ENCODE data around the gene ADO.
A peak's percentile ranks its signal among the peaks of the same experiment; 100 is the strongest.

The ADO gene

DNA sequence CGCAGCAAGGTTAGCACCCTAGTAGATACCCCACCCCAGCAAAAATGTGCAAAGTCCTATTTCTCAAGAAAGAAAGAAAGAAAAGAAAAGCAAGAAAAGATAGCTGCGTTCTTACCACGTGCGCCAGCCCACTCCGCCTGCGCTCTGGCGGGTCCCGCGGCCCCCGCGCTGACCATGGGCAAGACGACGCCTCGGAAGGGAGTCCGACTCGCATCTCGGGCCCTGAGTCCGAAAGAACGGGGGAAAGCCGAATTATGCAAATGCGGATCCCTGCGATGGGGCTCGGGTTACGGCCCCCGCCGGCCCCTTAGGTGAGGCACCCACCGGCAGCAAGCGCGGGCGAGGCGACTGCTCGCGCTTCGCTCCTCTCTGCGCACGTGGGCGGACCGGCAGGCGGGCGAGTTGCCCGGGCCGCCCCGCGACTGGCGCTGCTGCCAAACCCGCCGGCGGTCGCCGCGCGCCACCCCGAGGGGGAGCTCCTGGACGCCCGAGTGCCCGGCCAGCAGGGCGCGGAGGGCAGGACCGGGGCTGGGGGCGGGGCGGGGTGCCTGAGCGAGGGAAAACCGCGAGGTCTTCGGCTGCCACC lies 14.0 kb downstream of the ADO start:
- DNase-seq, result peak; percentile 2

GRCh38 chr10:62819141-62819920 lies 14.8 kb downstream of the ADO start:
- DNase-seq, result peak; percentile 19

- no peak for DNase-seq
Observed at GRCh38 chr10:62820586-62820985, 16.1 kb downstream of the ADO start.

DNA sequence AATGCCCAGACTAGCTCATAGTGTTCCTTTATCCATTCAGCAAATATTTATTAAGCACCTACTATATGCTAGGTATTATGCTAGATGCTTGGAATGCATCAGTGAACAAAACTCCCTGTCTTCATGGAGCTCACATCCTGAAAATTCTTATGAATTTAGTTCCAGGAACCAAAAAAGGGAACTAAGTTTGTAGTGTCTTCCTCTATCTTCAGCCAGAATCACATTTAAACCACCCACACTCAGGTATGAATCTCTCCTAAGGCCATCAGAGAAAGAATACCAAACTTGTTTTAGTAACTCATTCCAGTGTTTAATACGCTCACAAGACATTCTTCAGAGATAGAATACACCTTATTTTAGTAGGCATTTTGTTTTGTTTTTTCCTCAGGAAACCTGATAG lies 21.8 kb downstream of the ADO start:
- no peak for DNase-seq

GRCh38 chr10:62829622-62830021 lies 25.1 kb downstream of the ADO start:
- no peak for DNase-seq

DNA sequence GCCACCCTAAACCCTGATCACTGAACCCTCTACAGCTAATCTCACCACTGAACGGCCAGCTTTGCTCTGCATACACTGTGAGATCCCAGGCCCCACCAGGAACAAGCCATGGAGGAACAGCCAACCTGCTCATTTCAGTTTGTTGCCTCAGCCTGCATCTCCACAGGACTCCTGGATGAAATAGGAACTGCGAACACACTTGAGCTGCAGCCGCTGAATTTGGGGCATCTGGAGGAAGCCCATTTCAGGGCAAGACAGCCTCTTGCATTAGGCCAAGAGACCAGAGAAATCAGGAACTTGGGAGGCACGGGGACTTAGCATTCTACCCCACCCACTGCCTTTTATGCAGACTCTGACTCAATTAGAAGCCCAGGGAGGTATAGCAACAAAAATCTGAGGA lies 26.2 kb downstream of the ADO start:
- DNase-seq, result no peak

GRCh38 chr10:62831346-62831745 lies 26.8 kb downstream of the ADO start:
- no peak for DNase-seq

GRCh38 chr10:62839590-62839989 lies 35.1 kb downstream of the ADO start:
- DNase-seq, result no peak

GRCh38 chr10:62842983-62843382 lies 38.5 kb downstream of the ADO start:
- DNase-seq, result no peak

DNA sequence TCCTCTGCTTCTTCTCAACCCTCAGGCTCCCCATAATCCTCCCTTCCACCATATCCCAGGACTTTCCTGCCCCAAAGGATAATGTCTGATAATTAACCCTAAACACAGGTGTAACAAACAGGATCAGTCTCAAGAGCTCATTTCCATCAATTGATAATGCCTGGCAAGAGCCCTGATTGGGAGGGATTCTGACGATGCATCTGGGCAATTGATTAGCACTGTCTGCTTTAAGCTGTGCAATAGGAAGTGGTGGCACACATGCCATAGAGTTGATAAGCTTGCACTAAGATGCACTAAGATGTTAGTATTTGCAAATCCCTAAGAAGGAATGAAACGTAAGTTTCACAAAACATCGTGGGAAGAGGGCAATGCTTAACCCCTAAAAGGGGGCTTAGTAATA lies 39.1 kb downstream of the ADO start:
- DNase-seq, result no peak

GRCh38 chr10:62844280-62845011 lies 39.9 kb downstream of the ADO start:
- DNase-seq, result no peak

- no peak for DNase-seq
Observed at GRCh38 chr10:62847433-62847832, 42.9 kb downstream of the ADO start.

DNA sequence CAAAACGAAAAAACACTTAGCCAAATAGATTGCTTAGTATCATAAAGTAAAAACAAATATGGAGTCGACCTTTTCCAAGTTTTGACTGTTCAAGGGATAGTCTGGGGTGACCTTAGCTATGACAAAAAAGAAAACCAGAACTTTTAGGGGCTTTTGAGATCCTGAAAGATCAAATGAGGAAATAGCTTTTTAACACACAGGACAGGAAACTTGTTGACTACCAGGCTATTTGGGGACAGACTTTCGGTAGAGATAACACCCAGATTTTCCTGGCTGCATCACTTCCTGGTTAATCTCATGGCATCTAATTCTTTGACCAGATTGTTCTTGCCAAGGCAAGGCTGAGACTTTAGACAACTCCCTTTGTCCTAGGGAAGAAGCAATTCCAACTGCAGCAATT lies 46.1 kb downstream of the ADO start:
- no peak for DNase-seq

DNA sequence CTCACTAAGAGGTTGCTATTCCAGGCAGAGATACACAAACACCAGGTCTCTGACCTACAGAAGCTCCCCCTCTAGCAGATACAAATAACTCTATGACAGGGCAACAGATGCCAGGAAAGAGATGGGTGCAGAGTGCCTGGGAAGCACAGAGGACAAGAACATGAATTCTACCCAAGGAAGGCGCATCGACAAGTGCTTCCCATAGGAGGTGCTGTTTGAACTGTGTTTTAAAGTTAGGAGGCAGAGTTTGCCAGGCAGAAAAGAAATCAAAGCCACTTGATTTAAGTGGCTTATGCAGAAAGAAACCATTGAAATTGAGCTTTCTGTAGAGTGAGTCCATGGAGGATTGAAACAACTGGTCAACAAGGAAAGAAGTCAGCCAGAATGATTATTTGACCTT lies 46.9 kb downstream of the ADO start:
- DNase-seq, result peak; percentile 31

DNA sequence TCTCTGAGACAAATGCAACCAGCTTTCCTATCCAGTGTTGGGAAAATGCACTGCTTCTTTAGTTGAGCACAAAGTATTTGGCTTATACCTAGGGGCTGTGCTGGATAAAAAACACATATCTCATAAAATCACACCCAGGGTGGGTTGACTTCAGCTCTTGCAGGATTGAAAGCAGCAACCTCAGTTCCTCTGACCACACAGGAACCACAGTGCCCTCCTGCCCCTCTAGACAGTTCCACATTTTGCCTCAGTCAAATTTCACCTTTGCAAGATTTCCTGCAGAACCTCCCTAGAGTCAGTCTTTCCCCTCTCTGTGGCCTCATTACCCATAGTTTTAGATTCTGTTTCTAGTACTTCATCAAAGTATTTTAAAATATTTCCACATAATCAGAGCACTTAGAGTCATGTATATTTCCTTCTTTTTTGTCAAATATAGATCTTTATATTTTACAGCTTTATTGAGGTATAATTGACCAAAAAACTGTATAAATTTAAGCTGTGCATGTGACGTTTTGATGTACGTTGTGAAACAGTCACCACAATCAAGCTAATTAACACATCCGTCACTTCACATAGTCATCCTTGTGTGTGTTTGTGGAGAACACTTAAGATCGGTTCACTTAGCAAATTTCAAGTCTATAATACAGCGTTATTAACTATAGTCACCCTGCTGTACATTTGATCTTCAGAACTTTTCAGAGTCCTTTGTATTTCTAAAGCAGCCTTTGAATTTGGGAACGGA lies 48.6 kb downstream of the ADO start:
- no peak for DNase-seq

- DNase-seq, result no peak
Observed at GRCh38 chr10:62853710-62854109, 49.2 kb downstream of the ADO start.

- DNase-seq, result no peak
Observed at GRCh38 chr10:62856021-62856420, 51.5 kb downstream of the ADO start.
